NCI-H82 (cell line): ENCODE data around the gene EIF2B2.
"Not testable (repeated sequence)": the region's sequence is repeated elsewhere in the genome, so short reads cannot be mapped to it uniquely, and the experiment has no call there.

Experiments used
- DNase-seq: peaks from one replicate; lab custom pipeline; 2025; lab: John Stamatoyannopoulos, UW

The EIF2B2 gene

GRCh38 chr14:74994182-74994581 is 8.5 kb upstream of the EIF2B2 start:
- not testable (repeated sequence) for DNase-seq

GRCh38 chr14:74995781-74996180 is 6.9 kb upstream of the EIF2B2 start:
- DNase-seq: not testable (repeated sequence)

GRCh38 chr14:75001261-75001660 is 1.5 kb upstream of the EIF2B2 start:
- no peak for DNase-seq

GRCh38 chr14:75001899-75002298 is 822 bp upstream of the EIF2B2 start:
- DNase-seq: no peak

- DNase-seq: no peak
Observed at GRCh38 chr14:75003250-75004027, 718 bp downstream of the EIF2B2 start.

- DNase-seq: no peak
Observed at GRCh38 chr14:75005357-75005756, 2.6 kb downstream of the EIF2B2 start.

GRCh38 chr14:75009176-75009575 is 6.5 kb downstream of the EIF2B2 start:
- DNase-seq: no peak

GRCh38 chr14:75010472-75011093 is 7.9 kb downstream of the EIF2B2 start:
- no peak for DNase-seq

GRCh38 chr14:75011356-75011994 is 8.8 kb downstream of the EIF2B2 start:
- DNase-seq: no peak

GRCh38 chr14:75013290-75013689 is 10.6 kb downstream of the EIF2B2 start:
- no peak for DNase-seq

- no peak for DNase-seq
Observed at GRCh38 chr14:75015496-75015895, 12.8 kb downstream of the EIF2B2 start.

- DNase-seq: no peak
Observed at GRCh38 chr14:75016815-75017214, 14.1 kb downstream of the EIF2B2 start.

- no peak for DNase-seq
Observed at GRCh38 chr14:75018694-75019093, 16.0 kb downstream of the EIF2B2 start.

GRCh38 chr14:75022655-75023054 is 19.9 kb downstream of the EIF2B2 start:
- peak; percentile 53 for DNase-seq

GRCh38 chr14:75023108-75023507 is 20.4 kb downstream of the EIF2B2 start:
- no peak for DNase-seq

GRCh38 chr14:75025082-75025481 is 22.4 kb downstream of the EIF2B2 start:
- DNase-seq: no peak

- DNase-seq: no peak
Observed at GRCh38 chr14:75025876-75026275, 23.2 kb downstream of the EIF2B2 start.

GRCh38 chr14:75030147-75030546 is 27.4 kb downstream of the EIF2B2 start:
- DNase-seq: no peak

- DNase-seq: no peak
Observed at GRCh38 chr14:75032939-75033338, 30.2 kb downstream of the EIF2B2 start.

GRCh38 chr14:75040507-75040906 is 37.8 kb downstream of the EIF2B2 start:
- no peak for DNase-seq

GRCh38 chr14:75040959-75041358 is 38.2 kb downstream of the EIF2B2 start:
- no peak for DNase-seq

GRCh38 chr14:75041613-75042012 is 38.9 kb downstream of the EIF2B2 start:
- no peak for DNase-seq

- DNase-seq: peak; percentile 15
Observed at GRCh38 chr14:75042035-75042434, 39.3 kb downstream of the EIF2B2 start.
